HS-27A (cell line): ENCODE results near the gene FAM131C.
A peak's percentile ranks its signal among the peaks of the same experiment; 100 is the strongest.

ENCODE experiments used
- DNase-seq: peaks from one replicate; pipeline ENCODE4 v3.0.0-alpha.2; 2012; ENCODE audit warnings: low read depth, missing footprints

Gene FAM131C

GRCh38 chr1:16015960-16016901 is 57.2 kb downstream of the FAM131C start:
- DNase-seq, result no peak

- no peak for DNase-seq
Measured at GRCh38 chr1:16015491-16015890, 58.0 kb downstream of the FAM131C start.

- no peak for DNase-seq
Measured at GRCh38 chr1:16014509-16015482, 58.7 kb downstream of the FAM131C start.

GRCh38 chr1:16013908-16014258 is 59.6 kb downstream of the FAM131C start:
- DNase-seq, result no peak

GRCh38 chr1:16013220-16013907 is 60.1 kb downstream of the FAM131C start:
- DNase-seq, result no peak

GRCh38 chr1:16012590-16013219 is 60.7 kb downstream of the FAM131C start:
- no peak for DNase-seq

GRCh38 chr1:16011936-16012589 is 61.4 kb downstream of the FAM131C start:
- no peak for DNase-seq

- DNase-seq, result no peak
Measured at GRCh38 chr1:16010837-16011236, 62.6 kb downstream of the FAM131C start.

GRCh38 chr1:16009678-16010077 is 63.8 kb downstream of the FAM131C start:
- DNase-seq, result no peak

- DNase-seq, result peak; percentile 51
Measured at GRCh38 chr1:16009030-16009460, 64.4 kb downstream of the FAM131C start.
